BLaER1 treated with 17β-estradiol and CSF1 and Interleukin-3, amounts not matched to agents 10 nM and 100 nM (cell line): ENCODE data around the gene SARS1.

ENCODE experiments used
- H3K27ac ChIP-seq, 11 experiments: shearing (Covaris generic); formaldehyde crosslinking; 2 replicates each; pipeline ENCODE4 v1.8.1; 2022
- H3K27me3 ChIP-seq, 11 experiments: shearing (Covaris generic); formaldehyde crosslinking; 2 replicates each; pipeline ENCODE4 v1.8.1; 2022
- H3K36me3 ChIP-seq, 11 experiments: shearing (Covaris generic); formaldehyde crosslinking; 2 replicates each; pipeline ENCODE4 v1.8.1; 2022
- H3K4me1 ChIP-seq, 10 experiments: shearing (Covaris generic); formaldehyde crosslinking; 2 replicates each; pipeline ENCODE4 v1.8.1; 2022
- H3K4me2 ChIP-seq, 11 experiments: shearing (Covaris generic); formaldehyde crosslinking; 2 replicates each; pipeline ENCODE4 v1.8.1; 2022
- H3K4me3 ChIP-seq, 10 experiments: shearing (Covaris generic); formaldehyde crosslinking; 2 replicates each; pipeline ENCODE4 v1.8.1; 2022
- H3K9ac ChIP-seq, 11 experiments: shearing (Covaris generic); formaldehyde crosslinking; 2 replicates each; pipeline ENCODE4 v1.8.1; 2022
- H3K9me3 ChIP-seq, 11 experiments: shearing (Covaris generic); formaldehyde crosslinking; replicated peaks in 1 of 11; 2 replicates each; pipeline ENCODE4 v1.8.1; 2022
- H4K20me1 ChIP-seq, 11 experiments: shearing (Covaris generic); formaldehyde crosslinking; 2 replicates each; pipeline ENCODE4 v1.8.1; 2022
- Cebpa-rat ChIP-seq, 11 experiments: shearing (Covaris generic); IDR thresholded peaks; 2 replicates each; pipeline ENCODE4 v1.8.1; 2022

The SARS1 gene

GRCh38 chr1:109198043-109198695 is 15.5 kb upstream of the SARS1 start:
- Histone ChIP-seq H4K20me1 (no peaks in the 10 kb centered on the region), H3K4me3 (no peak overlapping the region), H3K4me2 (no peak overlapping the region), H3K36me3 (no peaks in the 10 kb centered on the region), H3K9me3 (no peaks in the 10 kb centered on the region), H3K27me3 (no peaks in the 10 kb centered on the region), H3K9ac (no peak overlapping the region), H3K4me1 (peaks cover 4 to 18% (median 9%) of the 10 kb centered on the region in 10 experiments; a peak in 13 of 20 replicates), H3K27ac (no peak overlapping the region)
- no peak for TF ChIP-seq Cebpa-rat (IDR thresholded peaks at IDR 0.05)

GRCh38 chr1:109198745-109199144 is 15.0 kb upstream of the SARS1 start:
- Histone ChIP-seq H4K20me1 (no peaks in the 10 kb centered on the region), H3K9ac (no peak overlapping the region), H3K4me1 (peaks cover 3 to 12% (median 5%) of the 10 kb centered on the region in 10 experiments; a peak in 13 of 20 replicates), H3K27me3 (no peaks in the 10 kb centered on the region), H3K36me3 (no peaks in the 10 kb centered on the region), H3K4me3 (no peak overlapping the region), H3K9me3 (no peaks in the 10 kb centered on the region), H3K4me2 (no peak overlapping the region), H3K27ac (no peak overlapping the region)
- no peak for TF ChIP-seq Cebpa-rat (IDR thresholded peaks at IDR 0.05)

DNA sequence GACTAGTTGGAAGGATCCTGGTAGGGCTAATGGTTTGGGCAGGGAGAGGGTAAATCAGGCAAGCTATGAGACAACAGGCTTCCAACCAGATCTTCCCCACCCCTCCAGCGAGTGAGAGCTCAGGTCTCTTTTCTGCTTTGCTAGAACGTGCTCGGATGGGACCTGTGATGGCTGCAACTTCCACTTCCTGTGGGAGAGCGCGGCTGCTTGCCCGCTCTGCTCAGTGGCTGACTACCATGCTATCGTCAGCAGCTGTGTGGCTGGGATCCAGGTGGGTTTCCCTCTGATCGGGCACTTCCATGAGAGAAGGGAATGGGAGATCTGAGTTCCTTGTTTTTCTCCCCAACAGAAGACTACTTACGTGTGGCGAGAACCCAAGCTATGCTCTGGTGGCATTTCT is 14.0 kb upstream of the SARS1 start:
- Histone ChIP-seq H3K36me3 (no peaks in the 10 kb centered on the region), H3K4me2 (peak overlapping the region in 1 of 11 experiments; percentile 12; a peak in 1 of 22 replicates), H3K4me1 (peaks cover 0 to 6% (median 2%) of the 10 kb centered on the region in 10 experiments; a peak in 6 of 20 replicates), H3K27me3 (no peaks in the 10 kb centered on the region), H3K9ac (no peak overlapping the region), H4K20me1 (no peaks in the 10 kb centered on the region), H3K4me3 (no peak overlapping the region), H3K9me3 (no peaks in the 10 kb centered on the region), H3K27ac (no peak overlapping the region)
- TF ChIP-seq Cebpa-rat (IDR thresholded peaks at IDR 0.05), result no peak

- H3K27me3 ChIP-seq, result no peaks in the 10 kb centered on the region
- no peaks in the 10 kb centered on the region for H4K20me1 ChIP-seq
- peaks cover 0 to 6% (median 2%) of the 10 kb centered on the region in 10 experiments; a peak in 6 of 20 replicates for H3K4me1 ChIP-seq
- no peaks in the 10 kb centered on the region for H3K9me3 ChIP-seq
- no peak overlapping the region for H3K9ac ChIP-seq
- no peak overlapping the region for H3K27ac ChIP-seq
- TF ChIP-seq Cebpa-rat (IDR thresholded peaks at IDR 0.05), result no peak
- H3K36me3 ChIP-seq, result no peaks in the 10 kb centered on the region
- no peak overlapping the region for H3K4me3 ChIP-seq
- H3K4me2 ChIP-seq, result no peak overlapping the region
Measured at GRCh38 chr1:109201123-109201703, 12.5 kb upstream of the SARS1 start.

- no peak for TF ChIP-seq Cebpa-rat (IDR thresholded peaks at IDR 0.05)
Measured at GRCh38 chr1:109204484-109204883, 9.2 kb upstream of the SARS1 start.

DNA sequence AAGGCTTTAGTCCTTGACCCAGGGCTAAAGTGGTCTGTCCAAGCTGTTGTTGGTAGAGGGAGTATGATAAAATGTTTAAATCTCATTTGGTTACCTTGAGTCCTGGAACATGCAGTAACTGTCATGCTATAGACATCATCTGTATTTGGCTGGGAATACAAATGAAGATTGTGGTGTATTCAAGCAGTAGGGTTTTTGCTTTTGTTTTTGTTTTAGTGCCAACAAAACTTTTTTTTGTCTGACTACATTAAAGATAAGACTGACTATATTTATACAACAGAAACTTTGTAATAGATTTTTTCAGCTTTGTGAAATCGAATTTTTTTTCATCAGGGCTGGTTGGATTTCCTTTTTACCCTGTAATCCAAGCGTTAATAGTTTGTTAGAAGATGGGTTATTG is 7.4 kb upstream of the SARS1 start:
- Histone ChIP-seq H3K4me3 (no peak overlapping the region), H3K4me2 (peak overlapping the region in 3 of 11 experiments; percentile 67 to 69 (median 67); a peak in 4 of 22 replicates), H4K20me1 (no peaks in the 10 kb centered on the region), H3K36me3 (no peaks in the 10 kb centered on the region), H3K4me1 (peaks cover 17 to 43% (median 36%) of the 10 kb centered on the region in 10 experiments), H3K27me3 (no peaks in the 10 kb centered on the region), H3K9ac (no peak overlapping the region), H3K27ac (no peak overlapping the region), H3K9me3 (no peaks in the 10 kb centered on the region)
- TF ChIP-seq Cebpa-rat (IDR thresholded peaks at IDR 0.05), result no peak

More at GRCh38 chr1:109204484-109204883, 9.2 kb upstream of the SARS1 start:
- H3K4me3 ChIP-seq, result no peak overlapping the region
- no peaks in the 10 kb centered on the region for H4K20me1 ChIP-seq
- peaks cover 16 to 35% (median 30%) of the 10 kb centered on the region in 10 experiments for H3K4me1 ChIP-seq
- no peak overlapping the region for H3K9ac ChIP-seq
- H3K27me3 ChIP-seq, result no peaks in the 10 kb centered on the region
- H3K9me3 ChIP-seq, result no peaks in the 10 kb centered on the region
- no peak overlapping the region for H3K4me2 ChIP-seq
- no peak overlapping the region for H3K27ac ChIP-seq
- H3K36me3 ChIP-seq, result no peaks in the 10 kb centered on the region

GRCh38 chr1:109207467-109208103 is 6.1 kb upstream of the SARS1 start:
- H3K9me3 ChIP-seq, result no peaks in the 10 kb centered on the region
- H4K20me1 ChIP-seq, result no peaks in the 10 kb centered on the region
- peak overlapping the region in 9 of 11 experiments; percentile 58 to 87 (median 69); a peak in 16 of 22 replicates for H3K4me2 ChIP-seq
- no peak overlapping the region for H3K9ac ChIP-seq
- H3K4me3 ChIP-seq, result no peak overlapping the region
- H3K27ac ChIP-seq, result no peak overlapping the region
- H3K36me3 ChIP-seq, result no peaks in the 10 kb centered on the region
- no peak for TF ChIP-seq Cebpa-rat (IDR thresholded peaks at IDR 0.05)
- H3K27me3 ChIP-seq, result no peaks in the 10 kb centered on the region
- peaks cover 17 to 43% (median 36%) of the 10 kb centered on the region in 10 experiments for H3K4me1 ChIP-seq

DNA sequence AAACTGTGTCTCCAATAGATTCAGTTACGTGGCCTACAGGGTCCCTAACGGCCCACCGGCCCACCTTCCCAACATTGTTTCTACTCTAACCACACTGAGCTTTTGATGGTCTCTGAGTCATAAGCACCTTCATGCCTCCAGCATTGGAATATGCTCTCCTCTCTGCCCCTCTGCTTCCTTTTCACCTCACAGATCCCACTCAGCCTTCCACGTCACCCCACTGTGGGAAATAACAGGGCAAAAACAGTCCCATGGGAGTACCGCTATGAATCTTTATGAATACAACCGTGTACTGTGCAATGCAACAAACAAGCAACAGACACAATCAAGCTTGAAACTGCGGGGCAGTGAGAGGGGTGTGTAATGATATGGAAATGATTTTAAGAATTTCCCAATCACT is 5.3 kb upstream of the SARS1 start:
- peaks cover 21 to 47% (median 39%) of the 10 kb centered on the region in 10 experiments for H3K4me1 ChIP-seq
- H3K4me2 ChIP-seq, result peak overlapping the region; percentile 17 to 87 (median 67); a peak in 21 of 22 replicates
- H3K4me3 ChIP-seq, result no peak overlapping the region

DNA sequence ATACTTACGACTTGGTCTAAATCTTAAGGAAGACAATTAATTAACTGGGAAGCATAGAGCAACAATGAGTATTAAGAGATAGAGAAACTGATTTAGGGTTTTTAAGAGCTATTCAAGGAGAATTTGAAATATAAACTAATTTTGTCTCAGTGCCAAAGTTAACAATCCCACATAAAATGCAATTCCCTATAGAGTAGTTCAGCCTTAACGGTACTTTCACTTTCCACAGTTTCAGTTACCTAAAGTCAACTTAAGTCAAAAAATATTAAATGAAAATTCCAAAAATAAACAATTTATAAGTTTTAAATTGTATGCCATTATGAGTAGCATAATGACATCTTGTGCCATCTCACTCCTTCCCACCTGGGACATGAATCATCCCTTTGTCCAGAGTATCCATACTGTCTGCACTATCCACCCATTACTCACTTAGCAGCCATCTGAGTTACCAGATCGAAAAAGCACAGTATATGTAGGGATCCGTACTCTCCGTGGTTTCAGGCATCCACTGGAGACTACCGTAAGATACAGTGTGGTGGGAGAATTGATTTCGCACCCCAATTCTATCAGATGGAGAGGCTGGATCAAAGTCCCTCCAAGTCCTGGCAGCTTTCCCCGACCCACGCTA is 4.8 kb upstream of the SARS1 start:
- H3K9ac ChIP-seq, result no peak overlapping the region
- peaks cover 0 to 2% (median 0%) of the 10 kb centered on the region in 11 experiments; a peak in 2 of 22 replicates for H4K20me1 ChIP-seq
- TF ChIP-seq Cebpa-rat (IDR thresholded peaks at IDR 0.05), result no peak
- no peaks in the 10 kb centered on the region for H3K9me3 ChIP-seq
- no peaks in the 10 kb centered on the region for H3K36me3 ChIP-seq
- no peak overlapping the region for H3K27ac ChIP-seq
- H3K4me3 ChIP-seq, result no peak overlapping the region
- H3K4me2 ChIP-seq, result peak overlapping the region; percentile 17 to 87 (median 67); a peak in 21 of 22 replicates
- no peaks in the 10 kb centered on the region for H3K27me3 ChIP-seq
- peaks cover 22 to 49% (median 40%) of the 10 kb centered on the region in 10 experiments for H3K4me1 ChIP-seq

More for the DNA sequence above, 5.3 kb upstream of the SARS1 start:
- Histone ChIP-seq H3K27me3 (no peaks in the 10 kb centered on the region), H3K9me3 (no peaks in the 10 kb centered on the region), H4K20me1 (no peaks in the 10 kb centered on the region), H3K36me3 (no peaks in the 10 kb centered on the region), H3K27ac (0 out of 22 replicates have a peak overlapping the region, but pooled peaks of 1 of the 11 experiments have one; percentile 15), H3K9ac (no peak overlapping the region)
- TF ChIP-seq Cebpa-rat (IDR thresholded peaks at IDR 0.05), result no peak
